ENCODE results near the gene SIGLEC15. TPM values are rescaled to one million over a fixed set of nuclear protein-coding genes. Genes with fewer than 3 reads are reported as not detected.

The SIGLEC15 gene
- total RNA-seq, 2 donors from 2014 or later, result not detected

- Histone ChIP-seq H3K27ac (no peak overlapping the region), H3K36me3 (no peaks in the 10 kb centered on the region), H3K9me3 (no peaks in the 10 kb centered on the region), H3K4me3 (no peak overlapping the region), H3K27me3 (no peaks in the 10 kb centered on the region), H3K9ac (ENCODE audit: low read depth in 2 of 2, low read length in 2 of 2) (no peak overlapping the region), H3K4me1 (no peaks in the 10 kb centered on the region)
- DNase-seq, result no peak
- intact Hi-C loops (cut with DNase I), result no loop called here
- TF ChIP-seq CTCF (IDR thresholded peaks at IDR 0.05), result no peak
Measured at GRCh38 chr18:45792506-45793263, 32.8 kb upstream of the SIGLEC15 start.

DNA sequence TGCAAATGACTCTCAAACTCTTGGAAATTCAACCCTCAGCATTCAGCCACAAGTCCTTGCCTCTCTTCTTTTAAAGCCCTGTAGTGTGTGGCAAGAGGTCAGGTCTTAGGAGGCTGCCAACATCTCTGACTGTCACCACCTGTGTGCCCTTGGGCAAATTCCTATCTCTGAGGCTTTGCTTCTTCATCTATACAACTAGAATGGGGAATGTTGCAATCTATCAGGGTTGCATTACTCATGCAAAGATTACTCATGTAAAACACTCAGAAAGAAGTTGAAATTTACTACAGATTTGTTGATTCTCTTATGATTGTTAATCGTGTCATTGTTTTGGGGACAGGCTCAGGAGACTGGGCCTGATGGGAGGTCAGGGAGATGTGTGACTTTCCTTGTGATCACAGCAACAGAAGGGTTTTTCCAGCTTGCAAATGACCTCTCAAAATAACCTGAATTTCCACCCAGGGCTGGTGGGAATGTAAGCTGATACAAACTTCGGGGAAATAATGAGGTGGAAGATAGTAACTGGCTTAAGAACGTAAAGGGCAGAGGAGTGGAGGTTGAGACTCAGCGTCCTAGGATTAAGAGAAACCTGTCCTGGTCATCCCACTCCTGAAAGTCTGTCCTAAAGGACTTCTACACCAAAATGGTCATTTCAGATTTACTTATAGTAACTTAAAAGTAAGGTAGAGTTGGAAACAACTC is 32.1 kb upstream of the SIGLEC15 start:
- no peak for TF ChIP-seq CTCF (IDR thresholded peaks at IDR 0.05)
- Histone ChIP-seq H3K27ac (no peak overlapping the region), H3K9ac (ENCODE audit: low read depth in 2 of 2, low read length in 2 of 2) (no peak overlapping the region), H3K4me3 (no peak overlapping the region), H3K27me3 (no peaks in the 10 kb centered on the region), H3K9me3 (no peaks in the 10 kb centered on the region), H3K36me3 (no peaks in the 10 kb centered on the region), H3K4me1 (no peaks in the 10 kb centered on the region)
- intact Hi-C loops (cut with DNase I), result no loop called here
- DNase-seq, result no peak

DNA sequence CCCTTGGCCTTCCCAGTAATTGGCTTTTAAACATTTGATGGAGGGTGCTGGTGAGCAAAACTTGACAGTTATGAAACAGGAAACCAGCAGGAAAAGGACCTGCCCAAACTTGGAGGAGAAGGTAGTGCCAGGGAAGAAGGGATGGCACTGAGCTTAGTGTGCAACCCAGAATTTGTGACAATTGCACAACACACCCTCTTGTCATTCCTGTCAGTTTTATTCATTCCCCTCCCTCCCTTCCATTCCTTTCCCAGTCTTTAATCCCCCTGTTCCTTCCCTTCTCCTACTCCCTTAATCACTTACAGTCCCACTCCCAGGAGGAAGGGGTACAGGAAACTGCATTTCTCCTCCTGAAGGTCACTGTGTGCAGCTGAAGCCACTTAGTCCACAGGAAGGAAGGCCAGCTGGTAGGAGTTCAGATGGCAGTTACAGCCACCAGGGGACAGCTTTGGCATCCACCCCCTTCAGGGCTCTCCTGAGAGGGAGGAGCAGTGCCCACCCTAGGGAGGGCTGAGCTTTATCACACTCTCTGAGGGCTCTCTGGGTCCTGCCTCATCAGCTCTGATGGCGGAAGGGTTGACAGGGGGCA is 24.0 kb upstream of the SIGLEC15 start:
- no peak overlapping the region for H3K4me3 ChIP-seq
- no peak overlapping the region for H3K27ac ChIP-seq
- no peak for DNase-seq
- no peak overlapping the region for H3K9ac ChIP-seq (ENCODE audit: low read depth in 2 of 2, low read length in 2 of 2)
- no peak for TF ChIP-seq CTCF (IDR thresholded peaks at IDR 0.05)
- H3K27me3 ChIP-seq, result no peaks in the 10 kb centered on the region
- no peaks in the 10 kb centered on the region for H3K36me3 ChIP-seq
- no peaks in the 10 kb centered on the region for H3K9me3 ChIP-seq
- H3K4me1 ChIP-seq, result no peaks in the 10 kb centered on the region
- intact Hi-C loops (cut with DNase I), result no loop called here

GRCh38 chr18:45802814-45803492 is 22.5 kb upstream of the SIGLEC15 start:
- no peak overlapping the region for H3K4me3 ChIP-seq
- no peaks in the 10 kb centered on the region for H3K27me3 ChIP-seq
- no peak overlapping the region for H3K9ac ChIP-seq (ENCODE audit: low read depth in 2 of 2, low read length in 2 of 2)
- H3K27ac ChIP-seq, result no peak overlapping the region
- intact Hi-C loops (cut with DNase I), result no loop called here
- TF ChIP-seq CTCF (IDR thresholded peaks at IDR 0.05), result no peak
- no peaks in the 10 kb centered on the region for H3K9me3 ChIP-seq
- no peaks in the 10 kb centered on the region for H3K4me1 ChIP-seq
- H3K36me3 ChIP-seq, result no peaks in the 10 kb centered on the region
- DNase-seq, result no peak

- Histone ChIP-seq H3K27me3 (no peaks in the 10 kb centered on the region), H3K4me1 (no peaks in the 10 kb centered on the region), H3K4me3 (no peak overlapping the region), H3K27ac (no peak overlapping the region), H3K9ac (ENCODE audit: low read depth in 2 of 2, low read length in 2 of 2) (no peak overlapping the region), H3K9me3 (no peaks in the 10 kb centered on the region), H3K36me3 (no peaks in the 10 kb centered on the region)
- no peak for DNase-seq
- intact Hi-C loops (cut with DNase I), result no loop called here
- no peak for TF ChIP-seq CTCF (IDR thresholded peaks at IDR 0.05)
Measured at GRCh38 chr18:45805551-45805950, 19.9 kb upstream of the SIGLEC15 start.
